ENCODE measurements around the gene SOCS3.

DNA sequence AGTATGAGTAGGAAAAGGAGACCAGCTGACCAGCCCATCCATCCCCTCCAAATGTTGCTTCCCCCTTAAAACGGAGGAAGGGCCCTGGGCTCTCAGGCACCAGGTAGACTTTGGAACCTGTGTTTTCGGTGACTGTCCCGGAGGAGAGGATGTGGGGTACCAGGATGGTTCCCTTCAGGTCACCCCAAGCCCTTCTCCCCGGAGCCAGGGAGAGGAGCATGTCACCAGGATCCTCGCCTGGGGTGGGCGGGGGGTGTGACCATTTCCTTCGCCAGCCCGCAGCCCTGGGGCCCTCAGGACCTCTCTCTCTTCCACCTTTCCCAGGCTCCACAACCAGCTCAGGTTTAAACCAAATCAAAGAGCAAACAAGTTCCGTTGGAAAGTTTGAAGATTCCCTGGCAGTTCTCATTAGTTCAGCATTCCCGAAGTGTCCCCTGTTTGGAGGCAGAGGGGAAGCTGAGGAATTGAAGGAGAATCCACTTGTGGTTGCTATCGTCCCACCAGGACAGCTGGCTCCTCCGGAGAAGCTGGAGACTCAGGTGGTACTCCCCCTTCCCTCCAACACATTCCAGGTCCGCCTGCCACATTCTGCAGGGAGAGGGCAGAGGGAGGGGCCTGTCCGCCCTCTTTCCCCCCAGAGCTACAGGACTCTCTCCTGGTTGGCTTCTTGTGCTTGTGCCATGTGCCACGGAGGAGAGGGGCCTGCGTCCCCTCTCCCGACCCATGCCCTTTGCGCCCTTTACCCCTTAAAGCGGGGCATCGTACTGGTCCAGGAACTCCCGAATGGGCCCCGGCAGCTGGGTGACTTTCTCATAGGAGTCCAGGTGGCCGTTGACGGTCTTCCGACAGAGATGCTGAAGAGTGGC is 2.0 kb downstream of the SOCS3 start:
- TF ChIP-seq, protein P1, sequence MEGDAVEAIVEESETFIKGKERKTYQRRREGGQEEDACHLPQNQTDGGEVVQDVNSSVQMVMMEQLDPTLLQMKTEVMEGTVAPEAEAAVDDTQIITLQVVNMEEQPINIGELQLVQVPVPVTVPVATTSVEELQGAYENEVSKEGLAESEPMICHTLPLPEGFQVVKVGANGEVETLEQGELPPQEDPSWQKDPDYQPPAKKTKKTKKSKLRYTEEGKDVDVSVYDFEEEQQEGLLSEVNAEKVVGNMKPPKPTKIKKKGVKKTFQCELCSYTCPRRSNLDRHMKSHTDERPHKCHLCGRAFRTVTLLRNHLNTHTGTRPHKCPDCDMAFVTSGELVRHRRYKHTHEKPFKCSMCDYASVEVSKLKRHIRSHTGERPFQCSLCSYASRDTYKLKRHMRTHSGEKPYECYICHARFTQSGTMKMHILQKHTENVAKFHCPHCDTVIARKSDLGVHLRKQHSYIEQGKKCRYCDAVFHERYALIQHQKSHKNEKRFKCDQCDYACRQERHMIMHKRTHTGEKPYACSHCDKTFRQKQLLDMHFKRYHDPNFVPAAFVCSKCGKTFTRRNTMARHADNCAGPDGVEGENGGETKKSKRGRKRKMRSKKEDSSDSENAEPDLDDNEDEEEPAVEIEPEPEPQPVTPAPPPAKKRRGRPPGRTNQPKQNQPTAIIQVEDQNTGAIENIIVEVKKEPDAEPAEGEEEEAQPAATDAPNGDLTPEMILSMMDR (IDR thresholded peaks at IDR 0.05; ENCODE audit: low read length), result no peak
- TF ChIP-seq EZH2 (optimal IDR thresholded peaks at IDR 0.05; ENCODE audit: low read depth, low read length) (no peak), EZH2phosphoT487 (IDR thresholded peaks at IDR 0.05; ENCODE audit: low read length) (no peak)
